Retina (tissue), 1 donor: Measurements from ENCODE around the gene ZNF335.

Source experiments
- DNase-seq: peaks from one replicate; pipeline ENCODE4 v3.0.0-alpha.2; 2016

ZNF335 gene, protein sequence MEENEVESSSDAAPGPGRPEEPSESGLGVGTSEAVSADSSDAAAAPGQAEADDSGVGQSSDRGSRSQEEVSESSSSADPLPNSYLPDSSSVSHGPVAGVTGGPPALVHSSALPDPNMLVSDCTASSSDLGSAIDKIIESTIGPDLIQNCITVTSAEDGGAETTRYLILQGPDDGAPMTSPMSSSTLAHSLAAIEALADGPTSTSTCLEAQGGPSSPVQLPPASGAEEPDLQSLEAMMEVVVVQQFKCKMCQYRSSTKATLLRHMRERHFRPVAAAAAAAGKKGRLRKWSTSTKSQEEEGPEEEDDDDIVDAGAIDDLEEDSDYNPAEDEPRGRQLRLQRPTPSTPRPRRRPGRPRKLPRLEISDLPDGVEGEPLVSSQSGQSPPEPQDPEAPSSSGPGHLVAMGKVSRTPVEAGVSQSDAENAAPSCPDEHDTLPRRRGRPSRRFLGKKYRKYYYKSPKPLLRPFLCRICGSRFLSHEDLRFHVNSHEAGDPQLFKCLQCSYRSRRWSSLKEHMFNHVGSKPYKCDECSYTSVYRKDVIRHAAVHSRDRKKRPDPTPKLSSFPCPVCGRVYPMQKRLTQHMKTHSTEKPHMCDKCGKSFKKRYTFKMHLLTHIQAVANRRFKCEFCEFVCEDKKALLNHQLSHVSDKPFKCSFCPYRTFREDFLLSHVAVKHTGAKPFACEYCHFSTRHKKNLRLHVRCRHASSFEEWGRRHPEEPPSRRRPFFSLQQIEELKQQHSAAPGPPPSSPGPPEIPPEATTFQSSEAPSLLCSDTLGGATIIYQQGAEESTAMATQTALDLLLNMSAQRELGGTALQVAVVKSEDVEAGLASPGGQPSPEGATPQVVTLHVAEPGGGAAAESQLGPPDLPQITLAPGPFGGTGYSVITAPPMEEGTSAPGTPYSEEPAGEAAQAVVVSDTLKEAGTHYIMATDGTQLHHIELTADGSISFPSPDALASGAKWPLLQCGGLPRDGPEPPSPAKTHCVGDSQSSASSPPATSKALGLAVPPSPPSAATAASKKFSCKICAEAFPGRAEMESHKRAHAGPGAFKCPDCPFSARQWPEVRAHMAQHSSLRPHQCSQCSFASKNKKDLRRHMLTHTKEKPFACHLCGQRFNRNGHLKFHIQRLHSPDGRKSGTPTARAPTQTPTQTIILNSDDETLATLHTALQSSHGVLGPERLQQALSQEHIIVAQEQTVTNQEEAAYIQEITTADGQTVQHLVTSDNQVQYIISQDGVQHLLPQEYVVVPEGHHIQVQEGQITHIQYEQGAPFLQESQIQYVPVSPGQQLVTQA (N-terminal part only)

DNA sequence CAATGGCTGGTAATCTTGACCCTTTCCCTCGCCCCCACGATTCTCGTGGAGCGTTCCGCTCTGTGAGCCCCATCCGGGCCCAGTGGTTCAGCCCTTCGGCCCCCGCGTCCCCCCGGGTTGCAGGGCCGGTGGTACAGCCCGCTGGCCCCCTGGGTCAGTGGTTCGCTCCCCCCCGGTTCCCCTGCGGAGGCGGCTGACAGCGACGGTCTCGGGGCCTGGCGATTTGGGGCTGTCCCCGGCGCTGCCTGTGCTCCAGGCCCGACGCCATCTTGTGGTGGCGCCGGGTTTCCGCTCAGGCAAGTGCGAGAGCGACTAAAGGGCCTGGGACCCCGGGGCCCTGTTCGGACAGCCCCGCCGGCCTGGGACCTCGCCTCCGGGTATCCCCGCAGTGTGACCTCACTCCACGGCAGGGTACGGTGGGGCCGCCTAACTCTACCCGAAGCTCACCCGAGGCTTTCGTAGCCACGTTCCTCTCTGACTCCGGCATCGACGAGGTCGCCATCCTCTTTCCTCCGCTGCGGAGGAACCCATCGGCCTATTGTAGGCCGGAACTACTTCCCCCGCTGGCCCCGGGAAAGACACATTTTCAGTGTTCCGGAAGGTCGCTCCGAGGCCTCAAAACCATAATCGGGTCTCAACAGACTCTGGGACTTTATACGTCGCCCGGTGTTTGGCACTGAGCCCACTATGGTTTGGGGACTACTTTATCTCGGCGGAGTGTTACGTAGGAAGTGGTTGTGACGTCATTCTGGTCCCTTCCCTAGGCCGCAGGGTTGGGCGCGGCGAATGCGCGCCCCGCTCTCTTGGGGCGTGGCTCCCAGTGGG, at the start of gene ZNF335:
TSS of gene ZNF335 (minus strand) at position 529 of the 825 bp plus-strand sequence. CDS start 793 bp downstream, outside the sequence.
- DNase-seq = peak; percentile 100

- no peak for DNase-seq
Measured at GRCh38 chr20:46020555-46020954, 48.6 kb upstream of the ZNF335 start.

GRCh38 chr20:46018611-46019010, 46.6 kb upstream of the ZNF335 start:
- no peak for DNase-seq

DNA sequence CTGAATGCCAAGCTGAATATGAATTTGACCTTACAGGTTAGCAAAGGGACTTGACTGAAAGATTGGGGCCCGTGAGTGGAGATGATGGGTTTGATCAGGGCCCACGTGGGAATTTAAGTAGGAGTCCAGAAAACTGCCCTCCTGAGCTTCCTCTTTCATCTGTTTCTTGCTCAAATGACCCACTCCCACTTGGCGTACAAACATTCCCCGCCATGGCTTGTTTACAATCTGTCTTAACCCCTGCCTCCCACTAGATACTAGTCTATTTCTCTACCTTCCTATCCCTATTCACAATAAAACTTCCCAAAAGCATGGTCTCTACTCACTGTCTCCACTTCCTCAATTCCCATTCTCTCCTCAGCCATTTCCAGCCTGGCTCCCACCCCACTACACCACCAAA, 46.1 kb upstream of the ZNF335 start:
- DNase-seq = no peak

DNA sequence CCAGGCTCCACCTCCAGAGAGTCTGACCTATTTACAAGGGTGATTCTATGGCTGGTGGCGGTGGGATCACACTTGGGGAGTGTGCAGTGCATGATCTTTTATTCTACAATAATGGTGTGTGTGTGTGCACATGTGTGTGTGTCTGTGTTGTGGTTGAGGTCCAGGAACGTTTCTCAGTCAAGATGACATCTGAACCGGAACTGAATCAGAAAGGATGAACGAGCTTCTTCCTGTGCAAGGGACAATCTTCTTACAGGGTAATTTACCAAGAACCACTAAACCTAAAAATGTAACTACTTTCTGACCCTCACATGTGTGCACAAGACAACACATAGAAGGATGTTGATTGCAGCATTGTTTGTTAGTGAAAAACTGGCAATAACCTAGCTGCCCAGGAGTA, 45.3 kb upstream of the ZNF335 start:
- no peak for DNase-seq

DNA sequence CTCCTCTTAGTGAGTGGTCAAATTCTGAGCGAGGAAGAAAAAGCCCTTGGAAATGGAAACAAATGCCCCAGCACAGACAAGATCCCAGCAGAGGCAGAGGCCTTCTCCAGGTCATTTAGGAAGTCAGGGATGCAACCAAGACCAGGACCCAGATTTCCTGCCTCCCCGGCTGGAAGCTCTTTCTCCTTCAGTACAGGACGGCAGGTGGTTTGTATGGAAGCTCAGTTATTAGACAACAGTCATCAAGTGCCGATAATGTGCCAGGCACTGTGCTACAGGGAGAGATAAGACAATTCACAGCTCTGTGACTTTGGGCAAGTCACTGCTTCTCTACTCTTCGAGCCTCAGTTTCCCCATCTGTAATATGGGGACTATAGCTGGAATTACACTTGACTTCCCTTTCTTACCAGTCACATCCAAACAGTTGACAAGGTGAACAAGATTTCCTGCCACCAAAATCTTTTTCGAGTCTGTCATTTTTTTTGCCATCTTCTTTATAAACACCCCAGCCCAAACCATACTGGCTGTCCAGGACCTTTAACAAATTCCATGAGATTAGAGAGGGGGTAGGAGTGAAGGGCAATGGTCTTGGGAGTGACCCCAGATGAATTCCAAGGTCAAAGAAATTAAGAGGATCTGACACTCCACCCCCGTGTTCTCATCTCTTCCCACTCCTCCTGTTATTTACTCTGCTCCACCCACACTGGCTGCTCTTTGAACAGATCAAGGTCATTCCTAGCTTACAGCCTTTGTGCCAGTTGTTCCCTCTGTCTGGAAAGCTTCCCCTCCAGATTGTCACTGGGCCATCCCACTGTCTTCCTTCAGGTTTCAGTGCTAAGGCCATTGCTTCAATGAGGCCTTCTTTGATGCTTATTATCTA, 42.8 kb upstream of the ZNF335 start:
- DNase-seq = no peak

- DNase-seq = peak; percentile 85
Measured at GRCh38 chr20:46013829-46014516, 42.0 kb upstream of the ZNF335 start.

DNA sequence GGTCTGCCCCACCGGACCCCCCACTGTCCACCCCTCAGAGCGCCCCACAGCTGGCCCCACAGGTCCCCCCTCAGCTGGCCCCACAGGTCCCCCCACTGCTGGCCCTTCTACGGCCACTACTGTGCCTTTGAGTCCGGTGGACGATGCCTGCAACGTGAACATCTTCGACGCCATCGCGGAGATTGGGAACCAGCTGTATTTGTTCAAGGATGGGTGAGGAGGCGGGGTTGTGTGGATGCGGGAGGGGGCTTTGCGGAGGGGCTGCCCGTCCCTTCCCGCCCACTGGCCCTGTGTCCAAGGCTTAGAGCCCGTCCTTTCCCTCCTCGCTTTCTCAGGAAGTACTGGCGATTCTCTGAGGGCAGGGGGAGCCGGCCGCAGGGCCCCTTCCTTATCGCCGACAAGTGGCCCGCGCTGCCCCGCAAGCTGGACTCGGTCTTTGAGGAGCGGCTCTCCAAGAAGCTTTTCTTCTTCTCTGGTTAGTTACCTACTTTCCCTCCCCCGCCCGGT, 41.4 kb upstream of the ZNF335 start:
- no peak for DNase-seq

DNA sequence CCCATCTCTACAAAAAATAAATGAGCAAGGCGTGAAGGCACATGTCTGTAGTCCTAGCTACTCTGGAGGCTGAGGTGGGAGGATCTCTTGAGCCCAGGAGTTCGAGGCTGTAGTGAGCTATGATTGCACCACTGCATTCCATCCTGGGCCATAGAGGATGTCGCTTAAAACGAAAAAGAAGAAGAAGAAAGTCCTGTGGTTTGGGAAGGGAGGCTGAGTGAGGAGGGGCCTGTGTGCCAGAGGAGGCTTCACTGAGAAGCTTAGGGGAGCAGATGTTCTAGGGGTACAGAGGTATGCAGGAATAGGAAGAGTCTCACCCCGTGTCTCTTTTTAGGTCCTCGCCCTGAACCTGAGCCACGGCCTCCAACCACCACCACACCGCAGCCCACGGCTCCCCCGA, 40.9 kb upstream of the ZNF335 start:
- DNase-seq = no peak

DNA sequence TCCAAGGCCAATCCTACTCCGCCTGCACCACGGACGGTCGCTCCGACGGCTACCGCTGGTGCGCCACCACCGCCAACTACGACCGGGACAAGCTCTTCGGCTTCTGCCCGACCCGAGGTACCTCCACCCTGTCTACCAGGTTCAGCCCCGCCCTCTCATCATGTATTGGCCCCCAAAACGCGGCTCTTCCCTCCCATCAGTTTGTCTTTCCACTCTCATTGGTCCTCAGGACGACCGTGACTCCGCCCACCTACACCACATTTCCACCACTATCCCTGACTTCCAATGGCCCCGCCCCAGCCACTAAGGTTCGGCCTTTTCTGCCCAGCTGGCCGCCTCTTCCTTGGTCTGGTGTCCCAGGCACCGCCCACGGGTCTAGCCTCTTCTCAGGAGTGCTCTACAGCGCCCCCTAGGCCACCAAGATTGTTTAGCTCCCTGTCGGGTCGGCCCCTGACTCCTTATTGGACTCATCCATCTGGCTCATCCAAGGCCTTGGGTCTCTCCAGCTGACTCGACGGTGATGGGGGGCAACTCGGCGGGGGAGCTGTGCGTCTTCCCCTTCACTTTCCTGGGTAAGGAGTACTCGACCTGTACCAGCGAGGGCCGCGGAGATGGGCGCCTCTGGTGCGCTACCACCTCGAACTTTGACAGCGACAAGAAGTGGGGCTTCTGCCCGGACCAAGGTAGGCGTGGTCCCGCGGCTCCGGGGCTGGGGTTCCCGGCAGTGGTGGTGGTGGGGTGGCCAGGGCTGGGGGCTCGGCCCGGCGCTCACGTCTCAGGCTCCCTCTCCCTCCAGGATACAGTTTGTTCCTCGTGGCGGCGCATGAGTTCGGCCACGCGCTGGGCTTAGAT, 39.9 kb upstream of the ZNF335 start:
- peak; percentile 18 for DNase-seq

GRCh38 chr20:46010491-46011391, 38.7 kb upstream of the ZNF335 start:
- DNase-seq = peak; percentile 49

- DNase-seq = no peak
Measured at GRCh38 chr20:46009816-46010215, 37.8 kb upstream of the ZNF335 start.

DNA sequence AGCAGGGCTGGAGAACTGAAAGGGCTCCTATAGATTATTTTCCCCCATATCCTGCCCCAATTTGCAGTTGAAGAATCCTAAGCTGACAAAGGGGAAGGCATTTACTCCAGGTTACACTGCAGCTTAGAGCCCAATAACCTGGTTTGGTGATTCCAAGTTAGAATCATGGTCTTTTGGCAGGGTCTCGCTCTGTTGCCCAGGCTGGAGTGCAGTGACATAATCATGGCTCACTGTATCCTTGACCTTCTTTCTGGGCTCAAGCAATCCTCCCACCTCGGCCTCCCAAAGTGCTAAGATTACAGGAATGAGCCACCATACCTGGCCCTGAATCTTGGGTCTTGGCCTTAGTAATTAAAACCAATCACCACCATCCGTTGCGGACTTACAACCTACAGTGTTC, 35.7 kb upstream of the ZNF335 start:
- DNase-seq = no peak

- DNase-seq = no peak
Measured at GRCh38 chr20:46006964-46007363, 35.0 kb upstream of the ZNF335 start.

- no peak for DNase-seq
Measured at GRCh38 chr20:46006022-46006705, 34.2 kb upstream of the ZNF335 start.

GRCh38 chr20:46004889-46005473, 33.0 kb upstream of the ZNF335 start:
- DNase-seq = no peak

DNA sequence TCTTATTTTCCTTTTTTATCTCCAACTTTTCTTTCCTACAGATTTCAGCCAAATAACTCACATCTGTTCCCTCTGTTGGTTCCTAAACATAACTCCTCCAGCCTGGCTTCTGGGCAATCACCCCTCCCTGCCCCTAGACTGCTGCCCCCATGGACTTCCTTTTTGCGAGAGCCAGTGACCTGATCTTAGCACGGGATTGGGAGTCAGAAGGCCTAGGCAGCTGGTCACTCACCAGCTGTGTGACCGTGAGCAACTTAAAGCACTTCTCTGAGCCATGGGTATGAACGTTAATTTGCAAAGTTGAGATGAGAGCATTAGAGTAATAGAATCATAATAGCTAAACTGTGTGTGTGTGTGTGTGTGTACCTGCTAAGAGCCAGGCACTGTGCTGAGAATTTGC, 32.2 kb upstream of the ZNF335 start:
- DNase-seq = no peak
